Heart left ventricle (tissue), 16 donors: Measurements from ENCODE around the gene DNAJB11. TPM values are rescaled to one million over a fixed set of nuclear protein-coding genes. Genes with fewer than 3 reads are reported as not detected.

ENCODE experiments used
- ATAC-seq, 4 donors: fragments of 200-7000 bp; cut with Tn5 transposase; one replicate each; pipeline ENCODE4 v1.9.1; 2020 to 2022; ENCODE audit warnings: moderate library complexity in 4 of 4, mild to moderate bottlenecking in 3 of 4, moderate number of reproducible peaks in 1 of 4
- DNase-seq, 5 donors: peaks; one replicate each; pipeline ENCODE4 v3.0.0-alpha.2; 2020
- H3K27ac ChIP-seq, 12 donors: fragments of 200-600 bp; sonication (generic) in 4 of 12; one replicate each; pipeline versions ENCODE4 v1.5.0 to v1.8.0; 2016 to 2022; ENCODE audit warnings: mild to moderate bottlenecking in 2 of 12
- H3K27me3 ChIP-seq, 9 donors: fragments of 200-600 bp; sonication (generic) in 2 of 9; one replicate each; pipeline versions ENCODE4 v1.5.1 to v1.8.0; 2016 to 2022; ENCODE audit warnings: mild to moderate bottlenecking in 3 of 9
- H3K36me3 ChIP-seq, 9 donors: fragments of 200-600 bp; sonication (generic) in 2 of 9; one replicate each; pipeline versions ENCODE4 v1.5.0 to v1.8.0; 2018 to 2022; ENCODE audit warnings: mild to moderate bottlenecking in 2 of 9
- H3K4me1 ChIP-seq, 12 donors: fragments of 200-600 bp; sonication (generic) in 4 of 12; one replicate each; pipeline versions ENCODE4 v1.5.0 to v1.8.0; 2016 to 2022; ENCODE audit warnings: mild to moderate bottlenecking in 3 of 12
- H3K4me3 ChIP-seq, 12 donors: fragments of 200-600 bp; sonication (generic) in 4 of 12; one replicate each; pipeline versions ENCODE4 v1.5.0 to v1.8.0; 2017 to 2022; ENCODE audit warnings: mild to moderate bottlenecking in 9 of 12, moderate library complexity in 4 of 12
- H3K9me3 ChIP-seq, 12 donors: fragments of 200-600 bp; sonication (generic) in 4 of 12; one replicate each; pipeline versions ENCODE4 v1.5.0 to v1.8.0; 2016 to 2022; ENCODE audit warnings: mild to moderate bottlenecking in 1 of 12
- POLR2A ChIP-seq, 2 donors: fragments of 450-650 bp; IDR thresholded peaks; one replicate each; pipeline ENCODE4 v1.6.1; 2017; ENCODE audit warnings: antibody characterized with exemption in 2 of 2, mild to moderate bottlenecking in 2 of 2, moderate library complexity in 2 of 2
- WGBS, 4 donors: extraction: QIAGEN DNeasy Blood & Tissue Kit in 2 of 4; methylation state at CpG; one replicate each; pipeline versions ENCODE4 v1.1.5 to v1.1.7; 2013 to 2018; 5-methylcytosine and 5-hydroxymethylcytosine counted together
- intact Hi-C, 10 donors: fragments of 100-400 bp; cut with DNase I; formaldehyde crosslinking; loops; one replicate each; pipeline versions ENCODE4 v1.11.1 to v1.14.2; 2022
- polyA plus RNA-seq, 2 donors: library from polyadenylated mRNA; stranded (reverse); fragments of 200-250 nt; gene quantifications; one replicate each; pipeline ENCODE4 v1.2.3, GENCODE V29; 2013
- total RNA-seq, 9 donors: library from RNA; depleted of rRNA in 2 of 9; stranded (reverse); fragments of >200 nt in 2 of 9; fragmentation: NEBNext Ultra II Directional in 3 of 9; extraction: Animal tissue kit (Norgen Biotek cat#: 25700) in 3 of 9; gene quantifications; one replicate each; pipeline versions ENCODE4 v1.1.0 to v1.2.4, GENCODE V29; 2016 to 2023
- TF ChIP-seq, protein P1 (sequence below), 12 donors: fragments of 200-600 bp; sonication (generic) in 4 of 12; IDR thresholded peaks; one replicate each; pipeline versions ENCODE4 v1.5.0 to v1.8.0; 2018 to 2022; ENCODE audit warnings: antibody characterized with exemption in 12 of 12, mild to moderate bottlenecking in 5 of 12
- donor health status: ischemic (EF 13 %, LVEDD 7.1; RV severe dilation, severe dysfunction).
- donor health status: healthy with polysubstance abuse.
- donor health status: DM: no; HTN: yes; CAD: no.
- donor health status: DM: no; HTN: no; CAD: no.
- donor health status: ischemic (EF 25% LVEDD 6.9; RV normal size, moderate dysfunction).
- donor health status: ischemic (EF 25% LVEDD 5.7; RV mildly dilated, moderate dysfunction).
- donor health status: healthy.
- donor health status: DM: yes; HTN: yes; CAD: no.
- donor health status: ischemic (EF 35%, LVEDD 5.7; RV mildly dilated, moderate dysfunction).
- donor health status: nonischemic (EF 11% LVEDD 7.7; RV severe dilation, severe dysfunction).
- donor health status: DM: yes; HTN: yes; CAD: no.
- donor health status: PGD.
- donor health status: ischemic (EF 29% LVEDD 5.4; RV normal size, mild dysfunction).
- donor health status: nonischemic (EF 23%, LVEDD 6.1; RV moderate dilation, normal function).

The DNAJB11 gene
- total and polyA plus RNA-seq, 11 donors = 17.3 to 151 (median 27.2) TPM

DNA sequence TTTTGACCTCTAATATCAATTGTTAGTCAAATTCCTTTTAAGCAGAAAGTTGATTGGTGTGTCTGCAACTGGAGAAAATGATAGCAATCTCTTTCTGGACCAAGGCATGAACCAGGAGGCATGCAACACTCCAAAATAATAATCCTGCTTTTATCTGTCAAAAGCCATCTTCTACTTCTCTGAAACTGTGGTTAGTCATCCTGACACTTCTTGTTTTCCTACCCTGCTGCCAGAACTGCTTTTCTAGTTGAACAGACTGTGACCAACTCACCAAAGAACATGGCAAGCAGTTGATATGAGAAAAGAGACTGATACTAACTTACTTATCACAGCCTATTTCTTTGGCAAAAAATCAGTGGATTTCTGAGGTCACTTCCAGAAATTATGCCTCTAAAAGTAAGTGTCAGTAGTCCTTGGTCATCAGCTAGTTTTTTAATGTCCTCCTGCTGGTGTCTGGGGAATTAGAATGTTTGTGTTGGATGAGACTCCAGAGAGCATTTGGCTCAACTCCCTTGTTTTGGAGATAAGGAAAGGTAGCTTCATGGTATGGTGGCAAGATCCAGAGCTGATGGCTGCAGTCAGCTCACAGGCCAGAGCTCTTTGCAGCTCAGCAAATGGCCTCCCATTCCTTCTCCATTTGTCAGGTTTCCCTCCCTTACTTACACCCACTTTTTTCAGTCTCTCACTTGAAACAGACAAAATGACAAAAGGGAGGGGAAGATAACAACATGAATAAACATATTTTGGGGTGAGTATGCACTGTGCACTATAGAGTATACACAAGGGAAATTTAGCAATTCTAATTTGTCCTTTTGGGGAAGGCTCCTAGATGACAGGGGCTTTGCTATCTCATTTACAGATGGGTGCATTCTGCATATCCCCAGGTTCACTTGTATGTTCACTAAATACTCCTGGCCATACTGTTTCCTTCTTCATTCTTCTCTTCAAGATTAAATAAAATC lies 33.4 kb upstream of the DNAJB11 start:
- Histone ChIP-seq H3K27ac (peak overlapping the region in 1 of 12 donors; percentile 21), H3K27me3 (no peaks in the 10 kb centered on the region), H3K9me3 (no peaks in the 10 kb centered on the region), H3K36me3 (peaks cover 0 to 10% (median 0%) of the 10 kb centered on the region in 9 donors), H3K4me1 (peaks cover 0 to 41% (median 14%) of the 10 kb centered on the region in 12 donors), H3K4me3 (no peak overlapping the region)
- DNase-seq (no peak), ATAC-seq (peak in 2 of 4 donors; percentile 64 to 65)
- no peak for TF ChIP-seq POLR2A (IDR thresholded peaks at IDR 0.05)
- TF ChIP-seq, protein P1, sequence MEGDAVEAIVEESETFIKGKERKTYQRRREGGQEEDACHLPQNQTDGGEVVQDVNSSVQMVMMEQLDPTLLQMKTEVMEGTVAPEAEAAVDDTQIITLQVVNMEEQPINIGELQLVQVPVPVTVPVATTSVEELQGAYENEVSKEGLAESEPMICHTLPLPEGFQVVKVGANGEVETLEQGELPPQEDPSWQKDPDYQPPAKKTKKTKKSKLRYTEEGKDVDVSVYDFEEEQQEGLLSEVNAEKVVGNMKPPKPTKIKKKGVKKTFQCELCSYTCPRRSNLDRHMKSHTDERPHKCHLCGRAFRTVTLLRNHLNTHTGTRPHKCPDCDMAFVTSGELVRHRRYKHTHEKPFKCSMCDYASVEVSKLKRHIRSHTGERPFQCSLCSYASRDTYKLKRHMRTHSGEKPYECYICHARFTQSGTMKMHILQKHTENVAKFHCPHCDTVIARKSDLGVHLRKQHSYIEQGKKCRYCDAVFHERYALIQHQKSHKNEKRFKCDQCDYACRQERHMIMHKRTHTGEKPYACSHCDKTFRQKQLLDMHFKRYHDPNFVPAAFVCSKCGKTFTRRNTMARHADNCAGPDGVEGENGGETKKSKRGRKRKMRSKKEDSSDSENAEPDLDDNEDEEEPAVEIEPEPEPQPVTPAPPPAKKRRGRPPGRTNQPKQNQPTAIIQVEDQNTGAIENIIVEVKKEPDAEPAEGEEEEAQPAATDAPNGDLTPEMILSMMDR (IDR thresholded peaks at IDR 0.05) = no peak
- intact Hi-C loops = loop anchor here in 4 of 10 donors (2.0 to 10.0 kb wide), 5 partner anchors 112 to 552 kb away; no protein-coding TSS in a partner anchor

DNA sequence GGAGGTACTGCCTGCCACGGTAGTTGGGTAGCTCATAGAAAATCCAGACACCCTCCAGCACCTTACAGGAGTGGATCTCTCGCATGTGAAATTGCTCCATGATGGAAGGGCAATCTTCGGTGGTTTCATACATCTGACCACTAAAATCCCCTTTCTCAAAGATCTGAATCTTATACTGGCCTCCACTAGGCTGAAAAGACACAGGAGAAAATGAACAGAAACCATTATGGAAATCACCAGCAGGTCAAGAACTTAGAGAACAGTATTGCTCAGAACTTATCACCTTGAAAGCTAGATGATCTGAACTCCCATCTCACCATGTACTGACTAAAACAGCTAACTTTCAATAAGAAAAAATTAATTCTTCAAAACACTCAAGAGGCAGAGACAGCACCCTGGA lies 31.7 kb upstream of the DNAJB11 start:
- H3K4me3 ChIP-seq = no peak overlapping the region
- H3K9me3 ChIP-seq = no peaks in the 10 kb centered on the region
- H3K36me3 ChIP-seq = peaks cover 0 to 19% (median 7%) of the 10 kb centered on the region in 9 donors
- ATAC-seq (no peak), DNase-seq (no peak)
- intact Hi-C loops = loop anchor here in 3 of 10 donors (5.0 to 10.0 kb wide), 4 partner anchors 114 to 554 kb away; no protein-coding TSS in a partner anchor
- WGBS, 4 donors = 95 to 97% (median 97%) methylated on average over 3 of the region's 3 CpGs
- TF ChIP-seq, protein P1 (IDR thresholded peaks at IDR 0.05) = no peak
- no peak for TF ChIP-seq POLR2A (IDR thresholded peaks at IDR 0.05)
- H3K27ac ChIP-seq = no peak overlapping the region
- peaks cover 0 to 32% (median 14%) of the 10 kb centered on the region in 12 donors for H3K4me1 ChIP-seq
- H3K27me3 ChIP-seq = no peaks in the 10 kb centered on the region

DNA sequence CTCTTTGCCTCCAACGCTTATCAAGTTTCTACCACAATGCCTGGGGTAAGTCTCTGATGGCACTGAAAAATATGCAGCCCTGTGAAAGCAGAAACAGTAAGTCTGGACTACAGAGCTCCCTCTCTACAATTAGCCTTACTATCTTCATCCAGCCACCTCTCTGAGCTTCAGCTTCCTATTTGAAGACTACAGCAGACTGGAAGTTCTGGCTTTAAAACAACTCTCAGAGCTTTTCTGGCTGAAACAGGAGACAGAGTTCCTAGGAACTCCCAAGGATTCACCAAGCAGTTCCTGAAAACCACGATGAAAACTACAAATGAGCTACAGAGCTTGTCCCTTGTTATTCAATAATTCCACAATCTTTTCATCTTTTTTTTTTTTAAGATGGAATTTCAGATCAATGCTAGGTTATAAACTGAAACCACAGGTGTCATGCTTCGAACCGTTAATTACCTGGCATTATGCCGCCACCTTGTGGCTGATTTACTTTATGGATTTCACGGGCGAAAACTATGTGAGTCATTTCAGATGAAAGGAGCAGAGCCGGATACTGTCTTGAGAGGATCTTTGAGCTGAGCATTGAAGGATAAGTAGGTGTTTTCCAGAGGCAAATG lies 30.2 kb upstream of the DNAJB11 start:
- TF ChIP-seq, protein P1 (IDR thresholded peaks at IDR 0.05) = peak; percentile 59 to 79 (median 70)
- TF ChIP-seq POLR2A (IDR thresholded peaks at IDR 0.05) = no peak
- Histone ChIP-seq H3K9me3 (no peaks in the 10 kb centered on the region), H3K36me3 (peaks cover 0 to 33% (median 19%) of the 10 kb centered on the region in 9 donors), H3K27me3 (no peaks in the 10 kb centered on the region), H3K4me3 (peak overlapping the region in 5 of 12 donors; percentile 11 to 42 (median 26)), H3K27ac (no peak overlapping the region), H3K4me1 (peaks cover 0 to 23% (median 14%) of the 10 kb centered on the region in 12 donors)
- 8 to 11% (median 9%) methylated on average over 8 of the region's 8 CpGs for WGBS, 4 donors
- ATAC-seq = peak; percentile 53 to 82 (median 80)
- intact Hi-C loops = loop anchor here in 9 of 10 donors (1.0 to 5.0 kb wide), 8 partner anchors 76 to 558 kb away; no protein-coding TSS in a partner anchor
- peak in 4 of 5 donors; percentile 36 to 64 (median 54) for DNase-seq
